NCI-H1105 treated with DMSO at 0.1 percent for 48 hours (cell line): Measurements from ENCODE around the gene RBM47.
"Not testable (repeated sequence)": the region's sequence is repeated elsewhere in the genome, so short reads cannot be mapped to it uniquely, and the experiment has no call there.

Experiments
- DNase-seq: peaks from one replicate; lab custom pipeline; 2025; lab: John Stamatoyannopoulos, UW

The RBM47 gene

DNA sequence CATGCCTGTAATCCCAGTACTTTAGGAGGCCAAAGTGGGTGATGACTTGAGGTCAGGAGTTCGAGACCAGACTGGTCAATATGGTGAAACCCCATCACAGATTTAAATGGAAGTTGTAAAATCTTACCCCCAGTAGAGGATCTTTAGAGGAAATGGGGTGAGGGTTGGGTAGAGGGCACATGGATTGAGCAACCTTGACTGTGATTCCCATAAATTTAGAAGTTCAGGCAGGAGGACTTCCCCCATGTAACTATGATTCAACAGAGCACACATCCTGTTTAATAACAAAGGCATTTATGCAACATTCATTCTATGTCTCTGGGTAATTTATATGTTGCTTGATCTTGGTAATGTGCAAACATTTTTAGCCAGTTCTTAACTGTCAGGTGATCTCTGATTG, 143.1 kb downstream of the RBM47 start:
- no peak for DNase-seq

DNA sequence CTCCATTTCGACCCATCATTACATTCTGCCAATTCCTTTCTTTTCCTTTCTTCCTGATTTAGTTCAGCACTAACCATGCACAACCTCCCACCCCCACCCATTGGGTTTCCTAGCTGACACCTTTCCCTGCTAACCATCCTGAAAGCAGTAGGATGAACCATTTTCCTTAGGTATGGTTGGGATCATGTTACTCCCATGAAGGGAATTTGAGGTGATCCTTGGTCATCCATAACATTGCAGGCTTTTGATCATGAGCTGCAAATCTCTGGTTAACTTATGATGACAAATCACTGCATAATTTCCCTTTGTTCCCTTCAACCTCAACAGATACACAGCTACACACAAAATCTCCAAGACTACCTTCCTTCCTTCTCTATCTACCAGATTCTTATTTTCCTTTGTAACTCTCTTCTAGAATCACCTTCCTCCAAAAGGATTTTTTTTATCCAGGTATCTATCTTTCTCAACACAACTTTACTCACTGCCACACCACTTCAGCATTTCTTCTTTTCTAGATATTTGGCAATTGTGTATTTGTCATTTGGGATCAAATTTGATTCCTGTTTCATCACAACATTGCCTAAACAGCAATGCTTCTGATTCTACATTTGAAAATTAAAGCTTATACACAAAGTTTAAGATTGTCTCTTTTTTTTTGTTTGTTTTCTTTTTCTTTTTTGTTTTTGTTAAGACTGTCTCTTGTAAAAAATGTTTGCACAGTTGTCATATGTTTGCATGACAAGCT, 145.1 kb downstream of the RBM47 start:
- DNase-seq = no peak

DNA sequence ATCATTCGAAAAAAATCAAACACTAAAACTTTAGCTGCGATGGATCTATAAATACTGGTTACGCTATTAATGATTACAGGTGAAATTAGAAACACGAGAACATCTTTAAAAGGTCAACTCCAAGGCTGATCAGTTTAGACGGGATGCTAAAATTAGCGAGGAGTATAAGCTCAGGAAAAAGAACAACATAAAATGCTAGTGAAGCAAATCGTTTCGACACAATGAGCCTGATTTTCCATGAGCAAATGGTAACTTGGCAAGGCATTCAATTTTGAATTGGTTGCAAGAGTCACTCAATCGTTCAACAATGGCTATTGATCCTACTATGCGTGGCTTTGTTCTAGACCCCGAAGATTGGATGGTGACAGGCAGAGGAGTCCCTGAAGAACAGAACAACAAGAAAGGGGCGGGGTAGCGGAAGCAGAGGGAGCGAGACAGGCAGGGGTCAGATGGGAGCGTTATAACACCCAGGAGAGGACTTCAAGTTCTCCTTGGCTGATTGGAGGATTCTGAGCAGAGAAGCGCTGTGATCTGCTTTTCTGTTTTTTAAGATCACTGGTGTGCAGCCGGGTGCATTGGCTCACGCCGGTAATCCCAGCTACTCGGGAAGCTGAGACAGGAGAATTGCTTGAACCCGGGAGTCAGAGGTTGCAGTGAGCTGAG, 146.5 kb downstream of the RBM47 start:
- no peak for DNase-seq

DNA sequence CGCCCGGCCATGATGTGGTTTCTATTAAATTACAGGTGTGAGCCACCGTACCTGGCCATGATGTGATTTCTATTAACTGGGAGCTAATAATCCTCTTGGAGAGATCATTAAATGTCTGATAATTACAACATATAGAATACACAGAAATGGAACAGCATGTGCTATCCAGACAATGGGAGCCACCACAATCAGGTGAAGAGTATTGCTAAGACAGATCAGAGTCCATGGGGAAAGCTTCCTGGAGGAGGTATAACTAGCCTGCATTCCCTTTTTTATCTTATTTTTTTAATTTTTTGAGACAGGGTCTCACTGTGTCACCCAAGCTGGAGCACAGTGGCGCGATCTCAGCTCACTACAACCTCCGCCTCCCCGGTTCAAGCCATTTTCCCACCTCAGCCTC, 147.7 kb downstream of the RBM47 start:
- no peak for DNase-seq

DNA sequence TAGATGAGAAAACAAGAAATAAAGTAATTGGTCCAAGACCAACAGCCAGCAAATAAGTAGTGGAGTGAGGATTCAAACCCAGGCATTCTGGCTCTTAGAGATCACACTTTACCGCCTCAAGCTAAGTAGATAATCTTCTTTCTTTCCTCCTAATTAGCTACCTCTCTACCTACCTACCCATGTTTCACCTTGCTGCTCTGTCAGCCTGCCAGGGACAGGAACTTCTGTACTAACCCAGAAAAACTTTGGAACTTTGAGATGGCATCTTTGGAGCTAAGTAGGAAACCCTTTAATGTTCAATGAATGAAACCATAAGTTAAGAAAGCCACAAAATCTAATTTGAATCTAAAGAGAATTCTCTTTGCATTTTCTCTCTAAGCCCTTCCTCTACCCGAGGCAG, 149.4 kb downstream of the RBM47 start:
- DNase-seq = no peak

DNA sequence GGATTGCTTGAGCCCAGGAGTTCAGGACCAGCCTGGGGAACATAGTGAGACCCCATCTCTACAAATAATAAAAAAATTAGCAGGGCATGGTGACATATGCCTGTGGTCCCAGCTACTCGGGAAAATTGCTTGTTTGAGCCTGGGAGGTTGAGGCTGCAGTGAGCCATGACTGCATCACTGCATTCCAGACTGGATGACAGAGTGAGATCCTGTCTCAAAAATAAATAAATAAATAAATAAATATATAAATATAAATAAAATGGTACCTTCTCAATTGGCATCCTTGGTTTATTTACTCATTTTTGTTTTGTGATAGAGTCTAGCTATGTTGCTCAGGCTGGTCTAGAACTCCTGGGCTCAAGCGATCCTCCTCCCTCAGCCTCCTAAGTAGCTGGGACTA, 150.3 kb downstream of the RBM47 start:
- DNase-seq = no peak

DNA sequence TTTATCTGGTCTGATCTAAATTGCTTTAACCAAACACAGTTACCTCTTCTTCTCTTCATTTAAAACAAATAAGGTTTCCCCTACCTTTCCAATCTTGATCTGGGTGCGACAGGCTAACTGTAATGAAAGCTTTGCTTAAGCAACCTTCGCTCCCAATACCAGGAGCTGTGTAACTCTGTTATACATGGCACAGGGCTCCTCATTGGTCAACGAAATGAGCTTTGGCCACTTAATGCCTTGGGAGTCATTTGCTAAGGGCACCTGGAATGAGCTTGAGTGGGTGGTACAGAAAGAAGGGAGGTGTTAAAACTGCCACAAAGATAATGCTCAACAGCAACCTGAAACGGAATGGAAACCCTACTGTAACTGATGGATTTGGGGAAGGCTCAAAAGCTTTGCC, 154.1 kb downstream of the RBM47 start:
- DNase-seq = no peak

DNA sequence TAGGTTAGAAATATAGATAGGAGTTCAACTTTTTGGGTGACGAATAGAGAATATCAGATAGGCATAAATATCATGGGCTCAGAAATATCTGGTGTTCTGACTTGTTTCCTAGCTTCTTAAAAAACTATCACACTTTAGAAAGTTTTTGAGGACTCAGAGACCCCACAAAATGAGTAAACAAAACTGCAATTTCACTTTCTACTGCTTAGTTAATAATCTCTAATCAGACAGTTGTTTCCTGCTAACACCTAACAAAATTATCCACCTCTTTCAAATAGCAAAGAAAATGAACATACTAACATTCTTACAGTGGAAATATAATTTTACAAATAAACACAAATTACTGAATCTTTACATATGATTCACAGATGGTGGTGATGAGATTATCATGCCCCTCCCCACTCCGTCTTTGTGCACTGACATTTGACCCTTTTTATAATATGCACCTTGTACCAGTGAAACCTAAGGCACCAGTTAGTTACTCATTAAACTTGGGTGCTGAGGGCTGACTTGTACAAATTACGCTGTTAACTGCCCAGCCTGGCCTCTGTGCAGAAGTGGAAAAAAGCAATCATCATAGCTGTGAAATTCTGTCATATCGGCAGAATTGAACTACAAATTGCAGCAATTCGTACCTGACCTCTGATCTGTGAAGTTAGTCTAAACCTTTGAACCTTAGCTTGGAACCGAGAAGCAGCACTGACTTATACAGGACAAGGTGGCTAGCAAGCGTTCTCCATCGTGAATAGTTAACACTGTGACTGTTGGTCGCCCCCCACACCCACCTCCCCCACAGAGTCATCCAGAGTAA, 155.9 kb downstream of the RBM47 start:
- no peak for DNase-seq

DNA sequence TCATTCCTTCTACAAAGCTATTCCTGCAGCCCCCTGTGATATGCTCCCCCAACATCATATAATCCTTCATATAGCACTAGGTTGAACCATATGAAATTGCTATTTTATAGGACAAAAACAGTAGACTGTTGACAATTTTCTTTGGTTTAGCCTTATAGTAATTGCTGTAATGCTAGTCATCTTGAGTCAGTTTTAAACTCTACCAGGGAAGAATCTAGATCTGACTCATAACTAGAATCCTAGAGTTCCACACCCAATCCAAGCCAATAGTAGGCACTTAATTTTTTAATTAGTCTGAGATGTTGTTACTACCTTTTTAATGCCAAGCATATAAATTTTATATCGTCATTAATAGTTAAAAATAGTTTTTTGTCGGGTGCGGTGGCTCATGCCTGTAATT, 157.7 kb downstream of the RBM47 start:
- DNase-seq = no peak

DNA sequence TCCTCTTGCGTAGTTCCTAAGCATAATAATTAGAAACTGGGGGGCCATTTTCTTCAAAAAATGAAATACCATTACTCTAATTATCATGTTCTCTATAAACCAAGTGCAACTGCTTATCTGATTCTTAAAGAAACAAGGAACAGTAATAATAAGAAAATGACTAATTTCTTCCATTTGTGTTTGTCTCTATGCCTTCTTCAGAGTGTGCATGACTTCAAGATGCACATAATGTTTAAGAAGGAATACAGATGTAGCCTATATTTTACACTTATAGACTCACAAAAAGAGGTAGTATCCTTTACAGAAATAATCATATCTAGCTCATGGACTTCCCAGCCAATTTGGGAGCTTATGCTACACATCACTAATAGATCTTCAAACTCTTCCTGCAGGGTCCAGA, 162.9 kb downstream of the RBM47 start:
- no peak for DNase-seq

DNA sequence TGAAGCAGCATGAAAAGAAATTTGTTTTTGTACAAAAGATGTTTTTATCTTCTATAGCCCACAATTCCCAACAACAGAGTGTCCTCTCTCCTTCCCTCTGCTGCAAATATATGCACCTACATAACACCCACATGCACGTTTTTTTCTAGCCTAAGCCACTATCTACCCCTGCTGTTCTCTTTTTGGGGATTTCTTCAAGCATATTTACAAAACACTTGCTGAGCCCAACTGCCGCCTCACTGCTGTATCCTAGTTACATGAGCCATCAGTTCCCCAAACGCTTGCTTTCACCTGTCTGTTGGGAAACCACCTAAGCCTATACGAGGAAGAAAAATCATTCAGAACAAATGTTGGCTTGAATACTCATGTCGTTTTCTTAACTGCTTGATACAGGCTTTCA, 167.3 kb downstream of the RBM47 start:
- no peak for DNase-seq

DNA sequence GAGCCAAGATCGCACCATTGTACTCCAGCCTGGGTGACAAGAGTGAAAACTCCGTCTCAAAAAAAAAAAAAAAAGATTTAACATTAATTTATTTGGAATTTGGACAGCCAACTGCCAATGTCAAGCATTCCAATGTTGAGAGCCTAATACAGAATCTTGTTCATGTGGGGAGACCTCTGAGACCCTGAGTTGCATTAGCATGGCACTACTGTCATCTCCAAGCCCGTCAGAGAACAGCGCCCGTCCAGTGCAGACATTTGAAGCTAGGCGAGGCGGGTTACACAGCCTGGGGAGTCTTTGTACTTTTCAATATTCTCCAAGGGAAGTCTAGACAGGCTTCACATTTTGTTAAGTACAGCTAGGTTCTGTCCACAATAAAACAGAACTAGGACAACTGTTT, 167.8 kb downstream of the RBM47 start:
- DNase-seq = no peak

DNA sequence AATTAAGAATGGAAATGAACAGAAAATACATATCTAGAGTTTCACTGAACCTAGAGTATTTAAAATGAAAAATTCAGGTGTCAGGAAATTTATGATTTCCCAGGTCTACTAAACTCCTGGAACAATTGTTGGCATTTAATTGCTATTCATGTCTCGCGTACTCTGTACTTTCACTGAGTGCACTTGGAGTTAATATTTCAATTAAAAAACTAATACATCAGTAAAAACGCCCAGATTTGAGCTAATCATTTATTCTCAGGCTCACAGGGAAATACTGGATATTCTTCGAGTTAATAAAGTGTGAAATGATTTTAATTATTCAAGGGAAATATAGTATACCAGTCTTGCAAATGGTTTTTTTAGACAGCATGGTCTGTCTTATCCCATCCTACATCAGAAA, 168.6 kb downstream of the RBM47 start:
- no peak for DNase-seq

DNA sequence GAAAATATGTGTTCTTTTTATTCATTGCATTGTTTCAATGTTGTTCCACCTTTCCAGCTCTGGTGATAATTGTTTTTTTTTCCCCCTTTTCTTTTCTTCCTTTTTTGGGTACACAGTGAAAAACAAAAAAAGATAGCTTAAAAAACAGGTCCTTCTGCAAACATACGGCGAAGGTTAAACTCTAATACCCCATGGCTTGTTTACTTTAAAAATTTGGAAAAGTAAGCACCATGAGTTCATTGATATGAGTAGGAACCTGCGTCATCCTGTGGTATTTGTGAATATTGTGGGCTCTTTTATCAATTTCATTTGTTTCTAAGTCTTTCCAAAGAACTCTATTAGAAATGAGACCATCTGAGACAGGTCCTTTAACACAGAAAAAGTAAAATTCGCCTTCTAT, 171.0 kb downstream of the RBM47 start:
- no peak for DNase-seq

DNA sequence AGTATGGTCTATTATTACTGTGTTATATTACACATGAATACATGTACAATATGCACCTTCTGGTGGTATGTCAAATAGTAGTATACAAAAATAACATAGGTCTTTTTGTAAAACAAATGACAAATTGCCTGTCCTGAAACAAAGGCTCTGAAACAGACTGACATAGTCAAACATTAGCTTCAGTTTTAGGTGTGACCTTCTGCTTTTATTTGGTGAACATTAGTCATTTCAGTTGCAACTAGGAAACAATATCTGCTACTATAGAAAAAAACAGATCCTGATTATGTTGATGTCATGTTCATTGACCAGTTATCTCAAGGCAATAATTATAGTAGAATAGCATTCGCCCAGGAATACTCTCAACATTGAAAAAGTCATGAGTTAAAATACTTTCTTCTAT, 171.6 kb downstream of the RBM47 start:
- DNase-seq = no peak

DNA sequence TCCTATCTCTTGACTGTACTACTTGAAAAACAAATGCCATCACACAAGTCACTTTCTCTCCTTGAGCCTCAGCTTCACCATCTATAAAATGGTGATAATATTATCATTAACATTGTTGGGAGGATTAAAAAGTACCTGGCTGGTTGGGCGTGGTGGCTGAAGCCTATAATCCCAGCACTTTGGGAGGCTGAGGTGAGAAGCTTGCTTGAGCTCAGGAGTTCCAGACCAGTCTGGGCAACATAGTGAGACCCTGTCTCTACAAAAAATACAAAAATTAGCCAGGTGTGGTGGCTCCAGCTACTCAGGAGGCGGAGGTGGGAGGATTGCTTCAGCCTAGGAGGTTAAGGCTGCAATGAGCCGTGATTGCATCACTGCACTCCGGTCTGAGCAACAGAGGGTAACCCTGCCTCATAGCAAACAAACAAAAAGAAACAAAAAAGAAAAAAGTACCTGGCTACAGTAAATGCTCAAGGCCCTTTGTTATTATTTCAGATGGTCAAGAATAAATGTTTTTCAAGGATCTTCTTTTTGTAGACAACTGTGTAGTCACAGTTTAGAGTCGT, 174.2 kb downstream of the RBM47 start:
- DNase-seq = no peak

DNA sequence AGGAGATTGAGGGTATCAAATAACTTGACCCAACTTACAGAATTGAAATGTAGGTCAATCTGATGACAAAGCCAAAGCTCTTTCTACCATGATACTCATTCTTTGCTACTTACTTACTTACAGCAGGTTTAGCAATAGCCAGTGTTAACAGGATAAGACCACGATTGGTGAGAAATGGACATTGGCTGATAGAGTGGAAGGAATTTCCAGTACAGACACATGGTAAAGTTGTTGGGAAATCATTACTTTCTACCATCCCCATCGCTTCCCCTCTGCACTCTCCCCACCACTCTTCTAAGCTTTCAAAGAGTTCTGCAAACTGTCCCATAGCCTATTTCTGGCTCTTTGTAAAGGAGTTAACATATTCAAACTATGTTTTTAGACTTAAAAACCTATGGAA, 174.8 kb downstream of the RBM47 start:
- DNase-seq = no peak

DNA sequence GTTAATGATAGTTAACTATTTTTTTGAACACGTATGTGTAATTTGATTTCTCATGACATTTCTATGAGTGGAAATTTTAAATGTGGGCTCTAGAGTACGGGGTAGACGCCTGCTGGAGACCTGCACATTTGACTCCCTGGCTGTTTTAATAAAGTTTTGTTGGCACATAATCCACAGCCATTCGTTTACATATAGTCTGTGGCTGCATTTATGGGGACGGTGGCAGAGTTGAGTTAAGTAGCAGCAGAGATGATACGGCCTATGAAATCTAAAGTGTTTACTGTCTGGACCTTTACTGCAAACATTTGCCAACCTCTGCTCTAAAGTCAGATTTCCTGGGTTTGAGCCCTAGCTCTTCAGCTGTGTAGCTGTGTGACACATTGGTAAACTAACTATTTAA, 175.8 kb downstream of the RBM47 start:
- no peak for DNase-seq

DNA sequence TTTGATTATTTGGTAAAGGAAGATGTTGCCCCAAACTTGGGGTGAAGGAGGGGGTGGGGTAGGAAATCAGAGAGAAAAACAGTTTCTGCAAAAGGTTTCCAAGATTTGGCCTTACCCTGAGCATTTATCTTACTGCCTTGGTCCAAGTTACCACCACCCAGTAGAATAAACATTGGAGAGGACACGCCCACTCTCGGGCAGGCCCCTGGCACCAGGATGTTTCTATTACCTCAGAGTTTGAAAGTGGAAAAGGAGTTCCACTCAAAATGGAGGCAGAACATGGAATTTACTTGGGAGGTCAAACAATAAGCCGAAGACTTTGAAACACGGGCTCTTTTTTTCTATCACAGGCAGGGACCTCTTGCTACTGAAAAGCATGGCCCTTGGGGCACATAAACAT, 180.8 kb downstream of the RBM47 start:
- DNase-seq = no peak

DNA sequence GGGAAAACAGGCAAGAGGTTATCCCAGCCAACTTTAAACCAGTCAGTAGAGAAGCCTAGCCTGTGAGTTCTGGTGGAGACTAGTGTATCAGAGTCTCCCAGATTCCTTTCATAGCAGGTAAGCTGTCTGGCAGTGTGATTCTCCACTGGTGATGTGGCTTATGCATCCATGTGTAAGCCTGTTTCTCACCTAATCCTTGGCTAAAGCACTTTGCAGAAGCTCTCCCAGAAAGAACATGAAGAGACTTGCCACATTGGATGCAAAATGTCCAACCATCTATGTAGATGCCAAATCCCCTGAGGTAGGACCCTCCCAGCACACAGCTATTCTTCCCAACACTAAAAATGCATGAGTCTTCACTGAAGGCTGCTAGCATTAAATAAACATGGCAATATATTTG, 182.8 kb downstream of the RBM47 start:
- no peak for DNase-seq

DNA sequence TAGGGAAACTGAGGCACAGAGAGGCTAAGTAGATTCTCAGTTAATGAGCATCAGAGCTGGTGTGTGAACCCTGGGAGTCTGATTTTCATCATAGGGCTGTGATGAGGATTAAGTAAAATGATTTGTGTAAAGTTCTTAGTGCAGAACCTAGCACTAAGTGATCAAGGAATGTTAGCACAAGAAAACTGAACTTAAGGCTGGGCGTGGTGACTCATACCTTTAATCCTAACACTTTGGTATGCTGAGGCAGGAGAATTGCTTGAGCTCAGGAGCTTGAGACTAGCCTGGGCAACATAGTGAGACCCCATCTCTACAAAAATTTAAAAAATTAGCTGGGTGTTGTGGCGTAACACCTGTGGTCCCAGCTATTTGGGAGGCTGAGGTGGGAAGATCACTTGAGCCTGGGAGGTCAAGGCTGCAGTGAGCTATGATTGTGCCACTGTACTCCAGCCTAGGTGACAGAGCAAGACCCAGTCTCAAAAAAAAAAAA, 183.4 kb downstream of the RBM47 start:
- not testable (repeated sequence) for DNase-seq

DNA sequence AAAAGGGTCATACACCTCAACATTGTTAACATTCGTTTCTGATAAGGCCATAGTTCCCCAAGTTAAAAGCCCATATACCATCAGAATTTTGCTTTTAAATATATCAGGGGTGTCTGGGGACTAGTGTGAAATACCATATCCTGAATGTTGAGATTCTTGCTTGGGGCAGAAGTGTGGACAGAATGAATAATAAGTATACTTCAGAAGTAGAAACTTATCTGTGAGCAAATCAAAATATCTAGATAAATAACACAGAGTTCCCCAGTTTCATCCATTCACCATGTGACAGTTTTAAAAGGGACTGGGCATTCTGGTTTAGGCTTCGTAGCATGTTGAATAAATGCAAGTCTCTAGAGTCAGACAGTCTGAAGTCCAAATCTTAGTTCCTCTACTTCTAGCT, 184.0 kb downstream of the RBM47 start:
- DNase-seq = no peak

DNA sequence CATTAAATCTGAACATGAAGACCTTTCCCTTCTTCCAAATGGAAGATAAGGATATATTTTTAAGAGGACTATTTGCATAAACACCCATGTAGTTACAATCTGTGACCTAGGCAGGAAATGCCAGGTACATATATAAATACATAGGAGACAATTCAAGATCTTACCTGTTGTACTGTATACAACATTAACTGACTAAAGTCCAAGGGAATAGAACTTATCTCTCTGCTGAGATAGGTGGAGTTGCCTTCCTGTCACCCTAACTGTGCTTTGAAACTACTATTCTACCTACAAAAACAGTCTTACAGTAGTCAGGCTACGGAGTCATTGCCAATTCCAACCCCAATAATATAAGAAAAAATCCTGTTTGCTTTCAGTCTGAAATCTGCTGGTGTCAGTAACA, 188.2 kb downstream of the RBM47 start:
- DNase-seq = no peak
